T follicular helper cell (primary cell): ENCODE data around the gene STARD3NL.
A peak's percentile ranks its signal among the peaks of the same experiment; 100 is the strongest.

Experiments used
- DNase-seq: peaks from one replicate; pipeline ENCODE4 v3.0.0-alpha.2; 2020; ENCODE audit warnings: low read depth

The STARD3NL gene

GRCh38 chr7:38182450-38182849 lies 4.4 kb downstream of the STARD3NL start:
- DNase-seq: no peak

- no peak for DNase-seq
Measured at GRCh38 chr7:38185395-38186307, 7.6 kb downstream of the STARD3NL start.

GRCh38 chr7:38186593-38187314 lies 8.7 kb downstream of the STARD3NL start:
- DNase-seq: no peak

GRCh38 chr7:38187794-38188440 lies 9.9 kb downstream of the STARD3NL start:
- no peak for DNase-seq

DNA sequence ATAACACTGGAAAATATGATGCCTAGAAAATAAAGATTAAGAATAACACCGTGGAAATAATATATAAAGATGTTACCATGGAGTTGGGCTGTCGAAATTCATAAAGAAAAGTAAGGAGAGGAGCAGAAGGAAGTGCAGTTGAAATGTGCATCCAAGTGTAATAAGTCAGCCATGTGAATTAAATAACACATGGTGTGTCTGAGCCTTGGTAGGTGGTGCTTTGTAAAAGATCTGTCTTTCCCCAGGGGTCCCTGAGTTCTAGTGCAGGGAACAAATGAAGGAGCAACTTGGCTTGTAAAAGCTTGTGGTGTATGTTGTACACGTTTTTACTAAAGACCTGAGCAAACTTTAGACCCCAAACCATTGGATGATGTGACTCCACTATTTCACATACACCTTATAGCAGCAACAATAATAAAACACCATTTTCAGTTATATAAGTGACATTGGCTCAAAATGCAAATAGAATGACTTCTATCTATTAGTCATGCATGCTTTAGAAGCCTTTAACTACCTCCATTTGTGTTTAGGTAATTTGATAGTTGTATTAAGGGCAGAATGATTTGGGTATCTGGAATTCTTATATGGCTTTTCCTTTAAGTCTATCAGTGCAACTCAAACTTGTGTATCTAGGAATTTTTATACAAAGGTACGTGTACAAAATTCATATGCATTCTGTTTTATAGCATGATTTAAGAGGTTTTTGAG lies 11.3 kb downstream of the STARD3NL start:
- DNase-seq: no peak

- no peak for DNase-seq
Measured at GRCh38 chr7:38190011-38190410, 12.0 kb downstream of the STARD3NL start.

DNA sequence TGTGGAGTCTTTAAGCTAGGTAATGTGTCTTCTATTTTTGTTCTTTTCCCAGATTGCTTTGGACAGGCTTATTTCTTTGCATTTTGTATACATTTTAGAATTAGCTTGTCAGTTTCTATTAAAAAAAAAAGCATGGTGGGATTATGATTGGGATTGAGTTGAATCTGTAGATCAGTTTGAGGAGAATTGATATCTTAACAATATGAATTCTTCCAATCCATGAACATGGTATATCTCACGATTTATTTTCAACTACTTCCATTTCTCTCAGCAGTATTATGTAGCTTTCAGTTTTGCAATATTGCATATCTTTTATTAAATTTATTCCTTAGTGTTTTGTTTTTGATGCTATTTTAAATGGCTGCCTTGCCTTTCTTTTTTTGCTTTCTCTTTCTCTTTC lies 13.7 kb downstream of the STARD3NL start:
- DNase-seq: no peak

- no peak for DNase-seq
Measured at GRCh38 chr7:38192327-38192726, 14.3 kb downstream of the STARD3NL start.

DNA sequence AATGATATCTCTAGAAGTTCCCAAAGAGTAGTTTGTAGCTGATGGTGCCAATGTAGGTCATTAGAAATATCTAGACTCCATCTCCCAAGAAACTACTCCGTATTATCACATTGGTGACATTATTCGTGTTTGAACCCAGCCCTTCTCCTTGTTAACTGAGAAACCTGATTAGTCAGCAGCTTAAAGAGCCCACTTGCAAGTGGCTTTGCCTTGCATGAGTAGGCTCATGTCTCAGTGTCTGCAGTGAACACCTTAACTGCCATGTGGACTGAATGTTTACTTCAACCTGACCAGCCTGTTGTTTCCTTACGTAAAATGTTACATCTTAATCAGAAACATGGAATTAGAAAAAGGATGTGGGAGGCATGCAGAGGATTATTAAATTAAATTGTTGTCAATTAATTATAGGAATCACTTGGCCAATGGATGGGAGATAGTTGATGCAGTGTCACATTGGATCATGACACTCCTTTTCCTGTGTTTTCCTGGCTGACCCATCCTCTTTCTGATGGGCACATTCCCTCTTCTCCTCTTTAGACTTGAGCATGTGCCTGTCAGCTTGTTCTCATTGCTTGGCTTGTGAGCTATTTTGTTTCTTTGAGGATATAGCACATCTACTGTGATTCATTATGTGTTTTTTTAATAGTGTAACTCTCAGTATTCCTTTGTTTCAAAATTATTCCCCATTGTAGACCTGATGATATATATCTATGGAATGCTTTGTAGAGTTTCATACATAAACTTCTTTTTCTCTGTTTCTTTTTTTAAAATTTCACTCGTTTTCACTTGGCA lies 18.0 kb downstream of the STARD3NL start:
- DNase-seq: no peak

GRCh38 chr7:38198366-38198765 lies 20.3 kb downstream of the STARD3NL start:
- DNase-seq: no peak

DNA sequence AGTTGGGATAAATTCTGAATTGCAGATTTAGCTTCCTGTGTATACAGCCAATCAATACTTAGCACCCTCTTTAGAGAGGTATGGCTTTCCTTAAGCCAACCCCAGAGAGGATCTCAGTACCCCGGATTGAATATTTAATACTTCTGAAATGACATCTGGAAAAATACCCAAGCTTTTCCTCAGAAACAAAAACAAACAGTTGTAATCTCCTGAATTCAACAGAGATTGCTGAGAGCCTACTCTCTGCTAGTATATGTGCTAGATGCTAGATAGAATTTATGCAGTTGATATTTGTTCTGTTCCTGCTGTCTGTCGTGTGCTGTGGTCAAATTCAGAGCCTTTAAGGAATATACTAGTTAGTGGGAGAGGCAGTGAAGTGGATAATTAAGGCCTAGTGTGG lies 21.1 kb downstream of the STARD3NL start:
- DNase-seq: no peak

DNA sequence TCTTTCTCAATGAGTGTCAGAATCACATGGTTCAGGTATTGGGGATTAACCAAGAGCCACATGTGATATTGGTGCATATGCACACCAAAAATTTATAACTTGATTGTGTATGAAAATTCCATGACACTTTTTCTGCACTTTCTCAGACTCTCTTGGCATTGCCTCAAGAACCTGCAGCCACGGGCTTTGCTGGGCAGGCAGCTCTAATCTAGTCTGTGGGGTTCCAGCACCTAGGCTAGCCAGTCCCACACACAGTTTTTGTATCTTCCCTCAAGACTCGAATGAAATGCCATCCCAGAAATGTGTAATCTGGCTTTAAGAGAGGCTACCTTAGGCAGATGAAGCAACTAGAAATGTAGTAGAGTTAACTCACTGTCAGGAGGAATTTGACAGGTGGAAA lies 21.7 kb downstream of the STARD3NL start:
- DNase-seq: no peak

DNA sequence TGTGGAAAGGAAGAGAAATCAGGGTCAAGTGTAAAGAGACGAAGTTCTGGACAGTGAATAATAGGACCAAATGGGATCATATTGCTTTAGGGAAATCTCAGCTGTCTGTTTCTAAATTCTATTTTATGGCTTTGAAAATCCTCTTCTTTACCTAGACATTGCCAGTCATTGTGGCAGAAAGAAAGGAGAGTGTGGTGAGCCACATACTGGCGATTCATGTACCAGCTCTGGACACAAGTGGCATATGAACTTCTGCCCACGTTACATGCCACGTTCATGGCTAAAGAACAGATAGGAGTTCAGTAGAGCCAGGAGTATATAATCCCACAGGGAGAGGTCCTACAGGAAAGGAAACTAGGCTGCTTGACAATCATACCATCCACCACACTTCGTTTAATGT lies 28.0 kb downstream of the STARD3NL start:
- no peak for DNase-seq

DNA sequence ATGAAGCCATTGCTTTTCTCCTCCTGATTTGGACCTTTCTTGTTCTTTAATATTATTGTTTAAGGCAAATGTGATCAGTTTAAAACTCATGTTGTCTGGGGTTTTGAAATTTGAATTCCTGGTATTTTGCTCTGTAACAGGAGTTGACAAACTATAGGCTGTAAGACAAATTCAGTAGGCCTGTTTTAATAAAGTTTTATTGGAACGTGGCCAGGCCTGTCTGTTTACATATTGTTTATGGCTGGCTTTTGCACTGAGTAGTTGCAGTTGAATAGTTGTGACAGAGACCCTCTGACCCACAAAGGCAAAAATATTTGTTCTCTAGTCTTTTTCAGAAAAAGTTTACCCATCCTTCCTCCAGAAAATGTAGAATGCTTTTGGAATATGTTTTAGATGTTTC lies 29.8 kb downstream of the STARD3NL start:
- no peak for DNase-seq

DNA sequence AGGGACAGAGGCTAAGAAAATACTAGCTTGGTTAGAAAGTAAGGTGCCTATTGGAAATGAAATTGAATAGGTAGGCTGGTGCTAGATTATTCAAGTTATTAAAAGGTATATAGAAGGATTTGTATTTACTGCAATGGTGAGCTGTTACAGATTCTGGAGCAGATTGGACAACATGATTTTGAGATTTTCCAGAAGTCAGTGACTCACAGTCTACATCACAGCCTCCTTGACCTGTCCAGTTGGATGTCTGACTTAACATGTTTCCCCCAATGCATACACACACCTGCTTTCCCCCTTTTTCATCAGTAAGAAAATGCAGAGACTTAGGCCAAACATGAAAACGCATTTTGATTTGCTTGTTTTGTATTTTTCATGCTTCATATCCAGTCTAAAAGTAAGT lies 33.4 kb downstream of the STARD3NL start:
- DNase-seq: no peak

- DNase-seq: no peak
Measured at GRCh38 chr7:38211940-38212339, 33.9 kb downstream of the STARD3NL start.

DNA sequence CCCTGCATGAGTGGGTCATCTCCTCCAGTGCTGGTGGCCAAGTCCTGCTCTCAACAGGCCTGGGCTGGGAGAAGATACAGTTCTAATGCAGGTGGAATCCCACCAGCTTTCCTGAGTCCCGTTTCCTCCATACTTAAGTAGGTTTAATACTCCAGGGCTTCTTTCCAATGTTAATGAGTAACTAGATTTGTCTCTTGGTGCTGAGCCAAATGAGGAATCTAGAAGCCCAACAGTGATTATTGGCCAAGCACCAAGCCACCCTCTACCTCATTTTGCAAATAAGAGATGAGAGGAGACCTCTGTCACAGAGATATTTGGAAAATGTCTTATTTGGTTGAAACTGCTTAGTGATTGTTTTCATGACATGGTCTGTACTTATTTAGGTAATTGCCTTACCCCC lies 37.1 kb downstream of the STARD3NL start:
- no peak for DNase-seq

GRCh38 chr7:38215735-38216670 lies 38.0 kb downstream of the STARD3NL start:
- DNase-seq: peak; percentile 55

- no peak for DNase-seq
Measured at GRCh38 chr7:38217672-38218071, 39.6 kb downstream of the STARD3NL start.

DNA sequence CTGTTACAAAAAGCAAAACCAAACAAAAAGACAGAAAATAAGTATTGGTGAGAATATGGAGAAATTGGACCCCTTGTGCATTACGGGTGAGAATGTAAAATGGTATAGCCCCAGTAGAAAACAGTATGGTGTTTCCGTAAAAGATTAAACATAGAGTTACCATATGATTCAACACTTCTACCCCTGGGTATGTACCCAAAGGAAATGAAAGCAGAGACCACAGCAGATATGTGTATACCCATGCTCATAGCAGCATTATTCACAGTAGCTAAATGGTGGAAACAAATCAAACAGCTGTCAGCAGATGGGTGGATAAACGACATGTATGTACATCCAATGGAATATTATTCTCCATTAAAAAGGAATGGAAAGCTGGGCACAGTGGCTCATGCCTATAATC lies 42.4 kb downstream of the STARD3NL start:
- DNase-seq: no peak
